Measurements from ENCODE around the gene CFAP221.
"Not testable (repeated sequence)": the region's sequence is repeated elsewhere in the genome, so short reads cannot be mapped to it uniquely, and the experiment has no call there.

Gene CFAP221

DNA sequence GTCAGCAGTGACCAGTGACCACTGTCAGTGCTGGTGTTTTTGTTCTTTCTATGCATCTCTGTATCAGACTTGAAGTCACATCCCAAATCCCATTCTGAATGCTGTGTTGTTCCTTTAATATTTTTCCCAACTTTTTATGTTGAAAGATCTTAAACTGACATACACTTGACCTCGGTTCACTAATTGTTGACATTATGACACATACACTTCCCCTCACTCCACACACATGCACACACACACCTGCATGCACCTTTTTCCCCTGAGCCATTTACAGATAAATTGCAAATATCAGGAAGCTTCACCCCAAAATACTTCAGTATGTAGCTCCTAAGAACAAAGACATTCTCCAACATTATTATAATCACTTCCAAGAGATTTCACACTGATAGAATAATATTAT, 62.4 kb downstream of the CFAP221 start:
- H3F3A ChIP-seq (ENCODE audit: low read depth): no peaks in the 10 kb centered on the region

GRCh38 chr2:119608553-119608952, 64.3 kb downstream of the CFAP221 start:
- no peaks in the 10 kb centered on the region for H3K9me2 ChIP-seq (replicated peaks; ENCODE audit: low read depth, low read length)
- H3K4me2 ChIP-seq (ENCODE audit: low read depth, low read length, poor library complexity, severe bottlenecking): no peak overlapping the region
- H3K4me3 ChIP-seq (ENCODE audit: low read length, poor library complexity, severe bottlenecking): no peak overlapping the region
- H3K4me1 ChIP-seq (ENCODE audit: insufficient read depth, low read length, poor library complexity, severe bottlenecking): no peaks in the 10 kb centered on the region
- H3K36me3 ChIP-seq (ENCODE audit: insufficient read depth, low read length): no peaks in the 10 kb centered on the region
- H3K79me2 ChIP-seq (ENCODE audit: insufficient read depth, low read length): no peaks in the 10 kb centered on the region
- H3F3A ChIP-seq (ENCODE audit: low read depth): no peaks in the 10 kb centered on the region
- H3K9me3 ChIP-seq (ENCODE audit: insufficient read depth, low read depth, low read length): no peaks in the 10 kb centered on the region
- H4K20me1 ChIP-seq (ENCODE audit: insufficient read depth, low read length, poor library complexity, severe bottlenecking): no peaks in the 10 kb centered on the region
- TF ChIP-seq EZH2phosphoT487 (IDR thresholded peaks at IDR 0.05; ENCODE audit: borderline replicate concordance): no peak
- TF ChIP-seq, protein P1, sequence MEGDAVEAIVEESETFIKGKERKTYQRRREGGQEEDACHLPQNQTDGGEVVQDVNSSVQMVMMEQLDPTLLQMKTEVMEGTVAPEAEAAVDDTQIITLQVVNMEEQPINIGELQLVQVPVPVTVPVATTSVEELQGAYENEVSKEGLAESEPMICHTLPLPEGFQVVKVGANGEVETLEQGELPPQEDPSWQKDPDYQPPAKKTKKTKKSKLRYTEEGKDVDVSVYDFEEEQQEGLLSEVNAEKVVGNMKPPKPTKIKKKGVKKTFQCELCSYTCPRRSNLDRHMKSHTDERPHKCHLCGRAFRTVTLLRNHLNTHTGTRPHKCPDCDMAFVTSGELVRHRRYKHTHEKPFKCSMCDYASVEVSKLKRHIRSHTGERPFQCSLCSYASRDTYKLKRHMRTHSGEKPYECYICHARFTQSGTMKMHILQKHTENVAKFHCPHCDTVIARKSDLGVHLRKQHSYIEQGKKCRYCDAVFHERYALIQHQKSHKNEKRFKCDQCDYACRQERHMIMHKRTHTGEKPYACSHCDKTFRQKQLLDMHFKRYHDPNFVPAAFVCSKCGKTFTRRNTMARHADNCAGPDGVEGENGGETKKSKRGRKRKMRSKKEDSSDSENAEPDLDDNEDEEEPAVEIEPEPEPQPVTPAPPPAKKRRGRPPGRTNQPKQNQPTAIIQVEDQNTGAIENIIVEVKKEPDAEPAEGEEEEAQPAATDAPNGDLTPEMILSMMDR (conservative IDR thresholded peaks at IDR 0.05; ENCODE audit: low read length): no peak
- no peak overlapping the region for H3K9ac ChIP-seq (ENCODE audit: low read depth, low read length, poor library complexity, severe bottlenecking)
- no peak overlapping the region for H2AFZ ChIP-seq (ENCODE audit: low read length)
- H3K27me3 ChIP-seq (ENCODE audit: insufficient read depth, low read length, poor library complexity, severe bottlenecking): no peaks in the 10 kb centered on the region

More for the DNA sequence above, 62.4 kb downstream of the CFAP221 start:
- Histone ChIP-seq H4K20me1 (ENCODE audit: insufficient read depth, low read length, poor library complexity, severe bottlenecking) (no peaks in the 10 kb centered on the region), H3K4me1 (ENCODE audit: insufficient read depth, low read length, poor library complexity, severe bottlenecking) (no peaks in the 10 kb centered on the region), H3K4me3 (ENCODE audit: low read length, poor library complexity, severe bottlenecking) (no peak overlapping the region), H3K9me2 (replicated peaks; ENCODE audit: low read depth, low read length) (no peaks in the 10 kb centered on the region), H3K9ac (ENCODE audit: low read depth, low read length, poor library complexity, severe bottlenecking) (no peak overlapping the region), H3K9me3 (ENCODE audit: insufficient read depth, low read depth, low read length) (no peaks in the 10 kb centered on the region), H3K79me2 (ENCODE audit: insufficient read depth, low read length) (no peaks in the 10 kb centered on the region), H3K4me2 (ENCODE audit: low read depth, low read length, poor library complexity, severe bottlenecking) (no peak overlapping the region), H3K27me3 (ENCODE audit: insufficient read depth, low read length, poor library complexity, severe bottlenecking) (no peaks in the 10 kb centered on the region), H2AFZ (ENCODE audit: low read length) (no peak overlapping the region), H3K36me3 (ENCODE audit: insufficient read depth, low read length) (no peaks in the 10 kb centered on the region)
- no peak for TF ChIP-seq EZH2phosphoT487 (IDR thresholded peaks at IDR 0.05; ENCODE audit: borderline replicate concordance)
- TF ChIP-seq, protein P1 (conservative IDR thresholded peaks at IDR 0.05; ENCODE audit: low read length): no peak

DNA sequence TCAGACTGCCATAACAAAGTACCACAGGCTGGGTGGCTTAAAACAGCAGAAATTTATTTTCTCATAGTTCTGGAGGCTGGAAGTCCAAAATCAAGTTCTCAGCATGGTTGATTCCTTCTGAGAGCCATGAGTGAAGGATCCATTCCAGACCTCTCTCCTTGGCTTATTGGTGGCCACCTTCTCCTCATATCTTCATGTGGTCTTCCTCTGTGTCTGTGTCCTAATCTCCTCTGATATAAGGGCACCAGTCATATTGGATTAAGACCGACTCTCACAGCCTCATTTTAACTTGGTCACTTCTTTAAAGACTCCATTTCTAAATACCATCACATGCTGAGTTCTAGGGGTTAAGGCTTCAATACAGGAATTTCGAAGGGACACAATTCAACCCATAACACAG, 65.1 kb downstream of the CFAP221 start:
- Histone ChIP-seq H3K4me2 (ENCODE audit: low read depth, low read length, poor library complexity, severe bottlenecking) (no peak overlapping the region), H3K36me3 (ENCODE audit: insufficient read depth, low read length) (no peaks in the 10 kb centered on the region), H3K27me3 (ENCODE audit: insufficient read depth, low read length, poor library complexity, severe bottlenecking) (no peaks in the 10 kb centered on the region), H4K20me1 (ENCODE audit: insufficient read depth, low read length, poor library complexity, severe bottlenecking) (no peaks in the 10 kb centered on the region), H2AFZ (ENCODE audit: low read length) (no peak overlapping the region), H3K79me2 (ENCODE audit: insufficient read depth, low read length) (no peaks in the 10 kb centered on the region), H3K9ac (ENCODE audit: low read depth, low read length, poor library complexity, severe bottlenecking) (no peak overlapping the region), H3K9me3 (ENCODE audit: insufficient read depth, low read depth, low read length) (no peaks in the 10 kb centered on the region), H3K9me2 (replicated peaks; ENCODE audit: low read depth, low read length) (no peaks in the 10 kb centered on the region), H3F3A (ENCODE audit: low read depth) (no peaks in the 10 kb centered on the region), H3K4me3 (ENCODE audit: low read length, poor library complexity, severe bottlenecking) (no peak overlapping the region), H3K4me1 (ENCODE audit: insufficient read depth, low read length, poor library complexity, severe bottlenecking) (no peaks in the 10 kb centered on the region)
- no peak for TF ChIP-seq EZH2phosphoT487 (IDR thresholded peaks at IDR 0.05; ENCODE audit: borderline replicate concordance)
- TF ChIP-seq, protein P1 (conservative IDR thresholded peaks at IDR 0.05; ENCODE audit: low read length): no peak

- not testable (repeated sequence) for H3K9me2 ChIP-seq (replicated peaks; ENCODE audit: low read depth, low read length); H4K20me1 ChIP-seq (ENCODE audit: insufficient read depth, low read length, poor library complexity, severe bottlenecking); H3K36me3 ChIP-seq (ENCODE audit: insufficient read depth, low read length); H3K27me3 ChIP-seq (ENCODE audit: insufficient read depth, low read length, poor library complexity, severe bottlenecking); H3F3A ChIP-seq (ENCODE audit: low read depth); H3K9ac ChIP-seq (ENCODE audit: low read depth, low read length, poor library complexity, severe bottlenecking); H3K79me2 ChIP-seq (ENCODE audit: insufficient read depth, low read length); H3K9me3 ChIP-seq (ENCODE audit: insufficient read depth, low read depth, low read length); H3K4me1 ChIP-seq (ENCODE audit: insufficient read depth, low read length, poor library complexity, severe bottlenecking); H3K4me3 ChIP-seq (ENCODE audit: low read length, poor library complexity, severe bottlenecking); H3K4me2 ChIP-seq (ENCODE audit: low read depth, low read length, poor library complexity, severe bottlenecking); H2AFZ ChIP-seq (ENCODE audit: low read length)
Measured at GRCh38 chr2:119614140-119614539, 69.9 kb downstream of the CFAP221 start.
